MV-4-11 (cell line): ENCODE measurements around the gene NOS1.

Source experiments
- DNase-seq: peaks from one replicate; lab custom pipeline; 2025; lab: John Stamatoyannopoulos, UW

Gene NOS1

DNA sequence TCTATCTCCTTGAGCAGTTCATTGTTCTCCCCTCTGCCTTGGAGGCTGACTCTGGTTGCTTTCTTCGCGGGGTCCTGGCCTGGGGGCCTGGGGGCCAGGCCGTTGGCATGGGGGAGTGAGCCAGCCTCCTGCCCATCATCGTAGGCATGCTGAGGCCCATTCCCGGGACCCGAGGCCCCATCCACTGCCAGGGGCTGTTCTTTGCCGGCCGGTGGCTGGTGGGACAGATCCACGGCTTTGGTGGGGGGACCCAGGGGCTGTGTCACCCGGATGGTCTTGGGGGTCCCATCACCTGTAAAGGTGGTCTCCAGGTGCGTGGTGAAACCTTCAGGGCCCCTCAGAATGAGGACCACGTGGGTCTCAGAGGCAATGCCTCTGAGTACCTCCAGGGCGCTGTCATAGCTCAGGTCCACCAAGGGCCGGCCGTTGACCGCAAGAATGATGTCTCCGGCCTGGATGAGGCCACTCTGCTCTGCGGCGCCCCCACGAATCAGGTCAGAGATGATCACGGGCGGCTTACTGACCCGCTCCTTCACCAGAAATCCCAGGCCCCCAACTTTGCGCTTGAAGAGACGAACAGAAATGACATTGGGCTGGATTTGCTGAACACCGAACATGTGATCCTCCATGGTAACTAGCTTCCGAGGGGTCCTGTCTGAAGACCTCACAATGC, 30.8 kb downstream of the NOS1 start:
- no peak for DNase-seq

- no peak for DNase-seq
Measured at GRCh38 chr12:117329756-117330155, 31.7 kb downstream of the NOS1 start.

DNA sequence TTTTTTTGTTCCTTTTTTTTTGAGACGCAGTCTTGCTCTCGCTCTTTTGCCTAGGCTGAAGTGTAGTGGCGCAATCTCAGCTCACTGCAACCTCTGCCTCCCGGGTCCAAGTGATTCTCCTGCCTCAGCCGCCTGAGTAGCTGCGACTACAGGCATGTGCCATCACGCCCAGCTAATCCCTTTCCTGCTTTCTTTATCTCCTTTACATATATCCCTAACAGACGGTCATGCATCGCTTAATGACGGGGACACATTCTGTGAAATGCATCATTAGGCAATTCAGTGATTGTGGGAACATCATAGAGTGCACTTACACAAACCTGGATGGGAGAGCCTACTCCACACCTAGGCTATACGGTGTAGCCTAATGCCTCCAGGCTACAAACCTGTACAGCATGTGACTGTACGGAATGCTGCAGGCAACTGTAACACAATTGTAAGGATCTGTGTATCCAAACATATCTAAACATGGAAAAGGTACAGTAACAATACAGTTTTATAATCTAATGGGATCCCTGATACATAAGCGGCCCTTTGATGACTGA, 32.8 kb downstream of the NOS1 start:
- no peak for DNase-seq

DNA sequence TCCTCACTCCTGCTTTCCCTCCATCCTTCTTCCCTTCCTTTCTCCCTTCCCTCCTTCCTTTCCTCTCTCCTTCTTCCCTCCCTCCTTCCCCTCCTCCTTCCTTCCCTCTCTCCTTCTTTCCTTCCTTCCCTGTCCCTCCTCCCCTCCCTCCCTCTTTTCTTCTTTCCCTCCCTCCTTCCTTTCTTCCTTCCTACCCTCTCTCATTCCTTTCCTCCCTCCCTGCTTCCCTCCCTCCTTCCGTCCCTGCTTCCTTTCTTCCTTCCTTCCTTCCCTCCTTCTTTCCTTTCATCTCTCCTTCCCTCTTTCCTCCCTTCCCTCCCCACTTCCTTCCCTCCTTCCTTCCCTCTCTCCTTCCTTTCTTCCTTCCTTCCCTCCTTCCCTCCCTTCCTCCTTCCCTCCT, 39.0 kb downstream of the NOS1 start:
- no peak for DNase-seq

GRCh38 chr12:117321572-117321971, 39.9 kb downstream of the NOS1 start:
- DNase-seq: no peak

DNA sequence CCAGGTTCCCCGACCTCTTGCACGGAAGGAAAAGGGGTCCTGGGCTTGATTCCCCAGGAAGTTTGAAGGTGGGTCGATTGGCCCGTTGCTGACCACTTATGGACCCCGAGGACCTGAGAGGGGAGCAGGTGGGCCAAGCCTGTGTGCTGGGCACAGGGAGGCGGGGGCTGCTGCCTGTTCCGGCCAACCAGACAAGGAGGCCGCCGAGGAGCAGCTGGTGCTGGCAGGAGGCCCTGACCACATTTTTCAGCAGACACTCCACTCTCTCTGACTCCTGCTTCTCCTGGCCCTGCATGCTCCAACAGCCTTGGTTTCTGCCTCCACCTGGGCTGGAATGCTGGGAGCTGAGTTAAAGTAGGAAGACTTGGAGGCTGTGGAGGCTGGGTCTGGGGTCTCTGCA, 42.8 kb downstream of the NOS1 start:
- no peak for DNase-seq

GRCh38 chr12:117316336-117316735, 45.1 kb downstream of the NOS1 start:
- DNase-seq: no peak

DNA sequence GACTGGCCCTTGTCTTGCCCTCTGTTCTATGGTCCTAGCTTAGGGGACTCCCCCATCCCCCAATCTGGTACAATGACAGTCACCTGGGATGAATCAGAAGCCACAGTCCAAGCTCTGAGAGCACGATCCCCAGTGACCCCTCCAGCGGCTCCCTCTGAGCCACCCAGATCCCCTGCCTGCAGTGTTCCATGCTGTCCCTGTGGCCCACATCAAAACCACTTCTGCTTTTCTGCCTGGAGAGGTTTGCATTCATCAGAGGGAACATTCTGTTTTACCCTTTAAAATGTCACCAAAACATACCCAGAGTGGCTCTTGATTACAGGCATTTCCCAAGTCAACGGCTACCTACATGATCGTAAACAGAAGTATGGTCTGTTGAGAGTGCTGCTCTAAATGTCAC, 47.5 kb downstream of the NOS1 start:
- peak; percentile 80 for DNase-seq

- no peak for DNase-seq
Measured at GRCh38 chr12:117312770-117313169, 48.7 kb downstream of the NOS1 start.

GRCh38 chr12:117309276-117309925, 52.0 kb downstream of the NOS1 start:
- no peak for DNase-seq

- no peak for DNase-seq
Measured at GRCh38 chr12:117300174-117300573, 61.3 kb downstream of the NOS1 start.

GRCh38 chr12:117298648-117299225, 62.7 kb downstream of the NOS1 start:
- no peak for DNase-seq

DNA sequence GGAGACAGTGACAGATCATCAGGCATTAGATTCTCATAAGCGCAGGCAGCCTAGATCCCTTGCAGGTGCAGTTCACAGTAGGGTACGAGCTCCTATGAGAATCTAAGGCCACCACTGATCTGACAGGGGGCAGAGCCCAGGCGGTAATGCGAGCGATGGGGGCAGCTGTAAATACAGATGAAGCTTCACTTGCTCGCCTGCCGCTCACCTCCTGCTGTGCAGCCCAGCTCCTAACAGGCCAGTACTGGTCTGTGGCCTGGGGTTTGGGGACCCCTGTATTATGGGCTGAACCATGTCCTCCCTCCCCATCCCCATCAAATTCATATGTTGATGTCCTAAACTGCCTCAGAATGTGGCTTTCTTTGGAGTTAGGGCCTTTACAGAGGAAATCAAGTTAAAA, 63.2 kb downstream of the NOS1 start:
- no peak for DNase-seq

- DNase-seq: no peak
Measured at GRCh38 chr12:117294189-117294603, 67.2 kb downstream of the NOS1 start.

- no peak for DNase-seq
Measured at GRCh38 chr12:117293510-117293909, 67.9 kb downstream of the NOS1 start.

- no peak for DNase-seq
Measured at GRCh38 chr12:117292688-117293087, 68.7 kb downstream of the NOS1 start.

- DNase-seq: no peak
Measured at GRCh38 chr12:117284140-117284539, 77.3 kb downstream of the NOS1 start.

GRCh38 chr12:117282490-117282889, 78.9 kb downstream of the NOS1 start:
- DNase-seq: no peak

DNA sequence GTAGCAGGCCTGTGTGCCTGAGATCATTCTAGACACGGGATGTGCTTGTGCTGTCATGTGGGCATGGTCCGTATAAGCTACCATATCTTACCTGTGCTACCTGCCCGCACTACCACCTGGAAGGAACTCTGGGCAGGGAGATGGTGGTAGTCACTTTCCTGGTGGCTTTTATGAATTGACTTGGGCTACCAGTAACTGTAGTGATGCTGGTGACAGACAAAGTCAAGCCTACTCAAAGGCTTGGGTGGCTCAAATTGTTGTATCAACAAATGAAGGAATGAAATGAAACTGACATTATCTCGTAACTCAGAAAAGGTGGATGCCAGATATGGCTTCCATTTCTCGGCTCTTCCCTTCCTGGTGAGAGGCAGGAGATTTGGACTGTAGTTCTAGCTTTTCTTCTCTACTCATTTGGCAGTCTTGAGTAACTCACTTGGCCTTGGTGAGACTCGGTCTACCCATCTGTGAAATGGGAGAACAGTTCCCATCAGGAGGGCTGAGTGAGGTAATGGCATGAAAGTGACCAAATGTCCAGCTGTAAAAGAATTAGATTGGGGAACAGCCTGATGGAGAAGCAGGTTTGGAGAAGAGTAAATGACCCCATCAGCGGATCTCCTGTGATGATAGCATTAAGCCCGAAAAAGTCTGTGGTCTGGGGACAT, 81.3 kb downstream of the NOS1 start:
- no peak for DNase-seq

GRCh38 chr12:117279606-117280005, 81.8 kb downstream of the NOS1 start:
- DNase-seq: no peak

- DNase-seq: no peak
Measured at GRCh38 chr12:117277875-117278274, 83.6 kb downstream of the NOS1 start.

DNA sequence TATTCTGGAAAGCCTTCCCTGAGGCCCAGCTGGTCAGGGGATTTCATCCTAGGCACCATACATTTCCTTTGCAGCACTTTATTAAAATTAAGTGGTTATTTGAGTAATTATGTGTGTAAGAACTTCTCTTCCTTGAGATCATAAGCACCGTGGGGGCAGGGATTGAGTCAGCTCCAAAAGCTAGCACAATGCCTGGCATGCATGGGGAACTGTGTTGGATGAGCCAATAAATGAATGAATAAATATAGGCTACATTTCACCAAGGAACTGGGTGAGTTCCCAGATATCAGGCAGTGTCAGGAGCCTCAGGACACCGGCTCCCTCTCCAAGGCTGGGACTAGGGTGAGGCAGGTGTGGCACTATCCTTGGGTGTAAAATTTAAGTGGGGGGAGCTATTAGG, 88.3 kb downstream of the NOS1 start:
- DNase-seq: no peak

DNA sequence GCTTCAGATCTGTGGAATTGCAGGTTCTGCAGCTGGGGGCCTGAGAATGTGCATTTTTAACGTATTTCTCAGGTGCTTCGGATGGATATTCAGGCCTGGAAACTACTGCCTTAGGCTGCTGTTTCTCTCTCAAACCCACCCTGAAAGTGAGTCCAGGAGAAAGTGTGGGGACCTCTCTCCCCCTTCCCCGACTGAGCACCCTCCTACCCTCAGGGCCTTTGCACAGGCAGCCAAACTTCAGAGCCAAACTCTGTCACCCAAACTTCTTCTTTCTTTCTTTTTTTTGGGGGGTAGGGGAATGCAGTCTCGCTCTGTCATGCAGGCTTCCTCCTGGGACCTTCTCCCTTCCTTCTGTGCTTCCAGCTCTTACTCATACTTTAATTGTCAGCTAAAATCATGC, 88.7 kb downstream of the NOS1 start:
- no peak for DNase-seq
